HG02610 (cell line): ENCODE measurements around the gene CDC42BPB.

Experiments
- ATAC-seq: cut with Tn5 transposase; IDR thresholded peaks from one replicate; pipeline ENCODE4 v1.9.1; 2021; ENCODE audit warnings: mild to moderate bottlenecking, moderate library complexity; ENCODE audit not compliant: unreplicated experiment

CDC42BPB gene

DNA sequence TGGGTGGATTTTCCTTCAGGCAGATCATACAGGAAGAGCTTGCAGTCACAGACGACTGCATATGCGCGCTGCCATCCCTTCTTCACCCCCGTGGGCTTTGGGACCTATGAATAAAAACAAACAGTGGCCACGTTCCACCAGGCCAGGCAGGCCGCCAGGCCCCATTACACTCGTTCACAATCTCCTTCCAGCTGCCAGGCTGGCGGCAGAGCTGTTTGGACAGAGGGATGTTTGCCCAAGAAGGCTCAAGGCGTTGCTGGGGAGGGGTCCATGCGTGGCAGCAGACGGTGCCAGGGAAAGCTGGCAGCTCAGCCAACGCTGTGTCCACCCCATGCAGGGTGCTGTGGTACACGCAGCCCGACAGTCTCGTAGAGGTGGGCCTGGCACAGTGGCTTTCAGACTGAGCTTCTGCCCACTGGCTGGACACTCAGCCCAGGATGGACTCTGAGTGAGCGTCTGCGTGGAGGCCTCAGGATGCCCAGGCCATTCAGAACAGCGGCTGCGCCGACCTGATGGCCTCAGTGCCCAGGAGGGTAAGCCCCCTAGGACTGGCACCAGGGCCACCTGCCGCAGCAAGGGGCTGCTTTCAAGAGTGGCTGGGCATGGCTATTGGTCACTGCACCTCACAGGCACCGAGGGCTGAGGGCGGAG lies 107.4 kb downstream of the CDC42BPB start:
- ATAC-seq: no peak

DNA sequence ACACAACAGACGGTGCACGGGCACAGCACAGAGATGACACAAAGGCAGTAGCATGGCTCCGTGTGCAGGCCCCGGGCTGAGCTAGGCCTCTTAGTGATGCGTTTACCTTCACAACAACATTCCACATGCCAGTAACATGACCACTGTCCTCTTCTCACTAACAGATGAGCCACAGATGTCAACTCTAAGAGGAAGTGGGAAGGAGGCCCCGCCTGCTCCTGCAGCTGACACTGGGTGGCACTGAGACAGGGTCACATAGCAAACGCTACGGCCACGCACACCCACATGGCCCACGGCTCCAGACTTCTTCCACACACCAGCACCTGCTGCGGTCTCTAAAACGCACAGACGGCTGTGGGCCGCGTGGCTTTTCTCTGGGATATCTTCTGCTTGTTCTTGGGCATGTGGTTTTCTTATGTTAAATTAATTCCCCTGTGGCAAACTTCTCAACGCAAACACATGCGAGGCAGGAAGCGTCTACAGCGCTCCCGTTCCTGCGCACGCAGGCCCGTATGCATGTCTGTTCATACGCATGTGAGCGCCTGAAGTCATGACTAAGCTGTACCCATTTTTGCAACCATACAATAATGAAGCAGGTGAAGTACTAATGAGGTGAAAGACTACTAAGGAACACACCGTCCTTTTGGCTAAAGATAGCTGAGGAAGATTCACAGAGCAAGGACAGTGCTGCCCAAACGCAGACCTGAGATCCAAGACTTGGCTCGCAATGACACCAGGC lies 108.1 kb downstream of the CDC42BPB start:
- no peak for ATAC-seq

DNA sequence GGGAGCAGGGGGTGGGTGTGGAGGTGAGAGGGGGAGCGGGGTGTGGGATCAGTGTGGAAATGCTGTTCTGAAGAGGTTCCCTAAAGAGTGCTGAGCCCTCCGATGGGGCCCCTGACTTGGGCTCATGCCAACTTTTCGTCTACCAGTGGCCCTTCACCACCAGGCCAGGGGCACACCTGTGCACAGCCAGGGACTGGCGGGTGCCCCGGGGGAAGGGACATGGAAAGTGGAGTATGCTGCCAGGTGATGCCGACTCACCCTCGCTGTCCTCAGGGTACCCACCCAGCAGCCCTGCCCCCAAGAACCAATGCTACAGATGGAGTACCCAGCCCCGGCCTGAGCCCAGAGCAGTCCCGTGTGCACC lies 108.7 kb downstream of the CDC42BPB start:
- no peak for ATAC-seq

DNA sequence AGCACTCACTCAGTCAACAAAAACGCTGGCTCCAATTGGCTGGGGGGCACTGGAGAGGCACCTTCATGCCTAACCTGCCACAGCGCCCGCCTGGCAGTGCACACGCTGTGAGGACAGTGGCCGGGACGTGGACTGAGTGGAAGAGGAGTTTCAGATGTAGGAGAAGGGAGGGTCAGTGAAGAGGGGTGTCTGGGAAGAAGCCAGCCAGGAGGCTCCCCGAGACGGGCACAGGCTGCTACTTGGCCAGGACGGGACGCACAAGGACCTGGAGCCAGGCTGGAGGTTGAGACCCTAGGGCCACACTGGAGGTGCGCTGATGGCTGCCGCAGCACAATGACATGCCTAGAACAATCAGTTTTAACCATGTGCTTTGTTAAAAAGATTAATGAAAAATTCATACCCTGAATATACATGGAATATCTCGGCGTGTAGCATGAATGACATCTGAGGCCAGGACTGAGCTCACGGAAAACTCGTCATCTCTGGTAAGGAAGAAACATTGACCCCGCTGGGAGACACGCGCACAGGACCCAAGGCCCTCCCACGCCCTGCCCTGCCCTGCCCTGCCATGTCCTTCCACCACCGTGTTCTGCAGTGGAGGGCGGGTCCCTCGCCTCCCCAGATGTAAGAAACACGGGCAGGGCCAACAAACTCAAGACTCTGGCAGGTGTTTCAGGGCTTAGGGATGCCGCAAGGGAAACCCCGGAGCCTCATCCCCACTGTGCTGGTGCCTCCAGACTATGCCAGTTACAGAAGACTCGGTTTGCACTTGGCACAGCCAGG lies 109.8 kb downstream of the CDC42BPB start:
- no peak for ATAC-seq

DNA sequence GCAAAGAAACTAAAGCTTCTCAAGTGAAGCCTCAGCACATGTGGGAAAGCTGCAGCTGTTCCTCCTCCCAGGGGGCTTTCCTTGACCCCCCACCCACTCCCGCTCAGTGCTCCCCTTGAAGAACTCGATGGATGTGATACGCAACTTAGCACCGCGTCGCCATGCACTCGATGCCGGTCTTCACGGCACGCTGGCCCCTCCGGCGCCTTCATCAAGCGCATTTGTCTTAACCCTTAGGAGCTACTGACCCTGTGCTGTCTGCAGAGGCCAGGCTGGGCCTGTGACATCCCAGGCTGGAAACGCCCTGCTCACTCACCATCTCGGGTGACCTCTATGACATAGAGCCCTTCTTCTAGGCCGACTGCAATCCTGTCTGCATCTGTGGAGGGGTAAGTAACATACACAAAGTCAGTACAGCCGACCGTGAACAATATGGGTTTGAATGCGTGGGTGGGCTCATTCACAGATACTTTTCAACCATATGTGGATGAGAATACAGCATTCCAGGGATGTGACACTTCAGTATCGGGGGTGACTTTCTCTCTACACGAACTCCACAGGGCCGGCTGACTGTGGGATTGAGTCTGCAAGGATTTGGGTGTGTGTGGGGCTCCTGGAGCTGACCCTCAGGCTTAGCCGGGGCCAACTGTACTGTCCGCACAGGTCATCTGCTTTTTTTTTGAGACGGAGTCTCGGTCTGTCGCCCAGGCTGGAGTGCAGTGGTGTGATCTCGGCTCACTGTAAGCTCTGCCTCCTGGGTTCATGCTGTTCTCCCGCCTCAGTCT lies 111.8 kb downstream of the CDC42BPB start:
- no peak for ATAC-seq

DNA sequence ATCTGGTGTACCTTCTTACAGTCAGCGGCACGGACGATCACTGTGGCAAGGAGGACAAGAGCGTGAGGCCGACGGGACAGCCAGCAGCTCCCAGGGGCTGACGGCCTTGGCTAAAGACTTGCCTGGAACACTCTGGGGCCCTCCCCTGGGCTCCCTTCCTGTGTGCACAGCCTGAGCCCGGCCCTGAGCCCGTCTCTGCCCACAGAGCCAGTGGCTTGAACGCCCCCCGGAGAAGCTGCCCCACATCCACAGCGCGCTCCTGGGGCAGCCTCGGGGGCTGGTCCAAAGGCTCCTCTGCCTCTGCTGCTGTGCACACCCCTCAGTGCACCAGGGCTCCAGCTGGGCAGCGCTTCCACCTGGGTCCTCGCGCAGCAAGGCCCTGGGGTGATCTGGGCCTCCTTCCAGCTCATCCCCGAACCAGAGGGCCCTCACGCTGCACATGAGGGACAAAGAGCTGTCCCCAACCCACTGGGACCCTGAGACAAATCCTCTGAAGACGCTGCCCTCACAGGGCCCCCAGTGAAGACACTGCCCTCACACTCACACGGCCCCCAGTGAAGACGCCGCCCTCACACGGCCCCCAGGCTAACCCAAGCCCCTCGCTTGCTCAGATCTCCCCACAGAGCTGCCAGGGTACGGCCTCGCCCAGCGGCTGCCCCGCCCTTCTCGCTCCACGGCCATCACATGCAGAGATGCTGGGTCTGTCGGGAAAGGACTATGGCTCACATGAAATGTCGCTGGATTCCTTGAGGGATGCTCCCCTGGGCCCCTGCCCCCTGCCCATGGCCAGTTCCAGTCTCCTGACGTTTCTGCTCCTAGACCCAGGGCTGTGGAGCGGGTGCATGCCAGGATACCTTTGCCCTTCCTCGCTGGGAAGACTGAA lies 112.7 kb downstream of the CDC42BPB start:
- ATAC-seq: no peak

DNA sequence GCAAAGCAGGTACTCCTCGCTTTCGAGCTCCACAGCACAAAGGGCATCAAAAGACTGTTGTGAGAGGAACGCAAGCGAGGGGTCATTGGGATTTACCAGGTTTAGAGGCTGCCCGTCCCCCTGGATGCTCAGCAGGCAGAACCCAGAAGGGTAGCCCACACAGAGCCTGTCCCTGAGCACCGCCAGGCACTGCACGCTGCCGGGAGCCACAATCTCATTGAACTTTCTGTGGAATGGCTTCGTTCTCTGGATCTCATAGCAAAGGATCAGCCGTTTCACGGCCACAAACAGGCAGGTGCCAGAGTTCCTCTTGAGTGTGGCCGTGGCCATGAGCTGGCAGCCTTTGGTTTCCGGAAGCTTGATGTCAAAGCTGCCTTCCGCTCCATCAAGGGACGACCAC lies 113.4 kb downstream of the CDC42BPB start:
- no peak for ATAC-seq

DNA sequence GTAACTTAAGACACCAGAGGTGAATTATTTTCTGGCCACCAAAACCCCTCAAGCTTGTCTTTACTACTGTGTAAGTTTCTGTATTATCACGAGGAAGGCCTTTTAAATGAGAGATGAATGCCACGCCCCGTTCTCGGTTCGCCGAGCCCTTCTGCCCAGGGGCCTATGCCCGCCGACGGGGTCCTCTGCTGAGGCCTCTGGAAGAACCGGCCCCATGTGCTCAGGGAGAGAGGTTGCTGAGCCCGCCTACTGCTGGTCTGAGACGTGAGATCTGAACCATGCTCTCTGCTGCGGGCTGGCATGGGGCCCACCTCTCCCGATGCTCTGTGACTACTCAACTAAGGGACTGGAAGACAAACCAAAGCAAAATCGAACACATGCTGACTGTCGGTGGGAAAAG lies 113.9 kb downstream of the CDC42BPB start:
- no peak for ATAC-seq

DNA sequence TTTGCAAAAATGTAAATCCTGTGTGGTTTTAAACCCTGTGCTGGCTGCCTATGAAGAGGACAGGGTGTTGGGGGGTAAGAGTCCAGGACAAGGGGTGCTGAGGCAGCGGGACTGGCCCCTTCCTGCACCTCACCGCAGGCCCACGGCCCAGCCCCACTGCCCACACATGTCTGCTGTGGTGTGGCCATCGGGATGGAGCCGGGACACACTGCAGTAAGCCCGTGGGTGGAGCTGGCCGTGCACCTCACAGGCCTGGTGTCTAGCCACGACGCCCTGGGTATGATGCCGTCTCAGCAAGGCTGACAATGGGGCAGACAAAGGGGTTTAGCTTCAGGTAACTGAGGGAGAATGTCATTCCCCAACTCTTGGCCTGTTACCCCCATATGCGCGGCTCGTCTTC lies 115.3 kb downstream of the CDC42BPB start:
- no peak for ATAC-seq

DNA sequence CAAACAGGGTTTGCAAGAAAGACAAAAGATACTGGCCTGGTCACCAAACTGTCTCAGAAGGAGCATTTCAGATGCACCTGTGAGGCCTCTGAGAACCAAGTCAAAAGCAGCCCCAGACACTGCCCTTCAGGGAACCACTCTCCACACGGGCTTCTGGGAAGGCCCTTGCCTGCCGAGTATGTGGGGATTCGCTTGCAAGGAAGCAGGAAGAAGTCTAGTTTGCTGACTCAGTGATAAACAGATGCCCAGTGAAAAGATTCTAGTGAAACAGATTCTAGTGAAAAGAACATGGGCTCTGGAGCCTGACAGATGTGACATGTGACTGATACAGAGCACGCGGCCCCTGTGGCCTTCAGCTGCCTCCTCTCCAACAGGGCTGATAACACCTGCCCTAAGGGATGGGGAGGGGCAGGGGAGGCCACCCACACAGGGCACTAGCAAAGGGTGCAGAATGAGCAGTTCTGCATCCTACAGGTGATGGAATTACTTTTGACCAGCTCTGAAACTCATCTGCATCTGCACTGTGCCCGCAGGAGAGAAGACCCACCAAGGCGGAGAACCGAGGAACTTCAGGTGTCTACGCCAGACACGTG lies 115.8 kb downstream of the CDC42BPB start:
- ATAC-seq: no peak

DNA sequence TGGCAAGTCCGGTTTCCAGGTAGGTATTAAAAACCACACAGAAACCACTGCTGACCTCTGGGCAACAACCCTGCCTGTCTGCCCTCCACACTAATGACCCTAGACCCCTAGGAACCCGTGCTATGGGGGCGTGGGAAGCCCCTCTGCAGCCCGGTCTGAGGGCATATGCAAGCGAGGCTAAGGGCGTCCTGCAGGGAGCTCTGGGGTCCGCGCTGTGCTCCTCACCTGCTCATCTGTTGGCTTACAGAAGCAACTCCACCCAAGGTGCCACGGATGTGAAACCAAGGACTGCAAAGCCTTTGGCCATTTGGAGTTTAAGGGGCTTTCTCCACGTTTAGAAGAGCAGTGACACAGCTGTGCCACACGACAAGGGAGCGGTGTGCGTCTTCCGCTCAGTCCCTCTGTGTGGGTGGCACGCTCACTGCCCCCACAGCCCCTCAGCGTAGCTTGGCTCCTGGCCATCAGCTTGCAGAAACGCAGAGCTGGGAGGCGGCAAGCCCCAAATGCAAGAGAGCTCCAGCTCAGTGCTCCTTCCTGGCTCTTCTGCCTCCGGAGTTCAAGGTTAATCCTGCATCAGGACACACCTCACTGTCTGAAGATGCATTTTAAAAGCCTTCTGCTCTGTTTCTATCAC lies 116.5 kb downstream of the CDC42BPB start:
- ATAC-seq: no peak

DNA sequence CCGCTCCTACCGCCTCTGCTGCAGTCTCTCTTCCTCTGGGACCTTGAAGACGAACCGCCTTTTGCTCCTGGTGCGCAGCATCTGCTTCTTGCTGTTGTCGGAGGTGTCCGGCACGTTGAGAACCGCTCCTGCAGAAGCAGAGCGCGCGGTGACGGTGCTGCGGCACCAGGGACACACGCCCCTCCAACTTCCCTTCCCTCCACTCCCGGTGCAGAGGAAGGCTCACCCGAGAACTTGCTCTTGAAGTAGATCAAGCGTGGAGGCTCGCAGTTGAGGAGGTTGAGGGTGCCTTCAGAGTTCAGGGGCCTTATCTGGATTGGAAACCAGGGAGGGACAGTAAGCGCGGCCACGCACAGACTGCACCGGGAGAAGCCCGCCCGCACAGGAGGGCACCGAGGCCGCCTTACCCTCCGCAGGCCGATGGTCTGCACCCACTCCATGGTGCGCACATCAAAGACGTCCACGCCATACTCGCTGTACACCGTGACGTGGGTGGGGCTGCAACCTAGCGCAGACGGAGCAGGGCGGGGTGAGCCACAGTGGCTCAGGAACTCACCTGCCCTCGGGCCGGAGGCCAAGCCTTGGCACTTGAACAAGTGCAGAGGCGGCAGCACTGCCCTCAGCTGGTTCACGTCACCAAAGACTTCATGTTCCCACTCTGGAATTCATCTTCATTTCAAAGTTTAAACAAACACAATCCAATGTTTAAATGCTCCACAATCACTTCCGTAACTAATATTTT lies 117.4 kb downstream of the CDC42BPB start:
- ATAC-seq: no peak

DNA sequence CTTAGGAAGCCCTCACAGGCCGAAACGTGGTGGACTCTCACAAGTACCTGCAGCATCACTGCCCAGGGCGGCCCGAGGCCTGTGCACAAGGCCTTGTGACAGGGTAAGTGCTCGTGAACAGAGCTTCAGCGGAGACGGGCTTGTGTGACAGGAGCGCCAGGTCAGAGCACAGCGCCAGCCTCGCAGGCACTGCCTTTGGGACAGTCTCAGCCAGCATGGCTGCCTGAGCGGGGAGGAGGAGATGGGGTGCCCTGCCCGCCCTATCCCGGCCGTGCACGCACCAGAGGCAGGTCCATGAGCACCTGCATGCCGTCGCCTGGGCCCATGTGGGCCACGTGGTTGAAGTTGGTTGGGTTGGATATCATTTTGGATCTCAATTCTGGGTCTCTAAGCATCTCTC lies 118.0 kb downstream of the CDC42BPB start:
- no peak for ATAC-seq

DNA sequence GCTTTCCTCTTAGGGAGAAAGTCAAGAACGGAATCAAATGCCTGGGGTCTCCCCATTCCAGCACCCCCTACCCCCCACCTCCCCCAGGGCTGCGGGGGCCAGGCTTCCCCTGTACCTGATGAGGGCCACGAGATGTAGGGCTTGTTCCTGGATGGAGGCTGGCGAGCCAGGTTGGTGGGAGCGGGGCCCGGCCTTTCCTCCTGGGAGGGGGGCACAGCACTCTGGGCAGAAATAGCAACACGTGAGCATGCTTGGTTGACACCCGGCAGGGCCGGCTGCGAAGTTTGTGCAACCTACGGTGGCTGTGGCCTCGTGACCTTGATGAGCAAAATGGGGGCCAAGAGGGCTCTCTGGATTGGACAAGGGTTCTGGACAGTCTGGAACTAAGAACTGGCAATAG lies 119.2 kb downstream of the CDC42BPB start:
- no peak for ATAC-seq

DNA sequence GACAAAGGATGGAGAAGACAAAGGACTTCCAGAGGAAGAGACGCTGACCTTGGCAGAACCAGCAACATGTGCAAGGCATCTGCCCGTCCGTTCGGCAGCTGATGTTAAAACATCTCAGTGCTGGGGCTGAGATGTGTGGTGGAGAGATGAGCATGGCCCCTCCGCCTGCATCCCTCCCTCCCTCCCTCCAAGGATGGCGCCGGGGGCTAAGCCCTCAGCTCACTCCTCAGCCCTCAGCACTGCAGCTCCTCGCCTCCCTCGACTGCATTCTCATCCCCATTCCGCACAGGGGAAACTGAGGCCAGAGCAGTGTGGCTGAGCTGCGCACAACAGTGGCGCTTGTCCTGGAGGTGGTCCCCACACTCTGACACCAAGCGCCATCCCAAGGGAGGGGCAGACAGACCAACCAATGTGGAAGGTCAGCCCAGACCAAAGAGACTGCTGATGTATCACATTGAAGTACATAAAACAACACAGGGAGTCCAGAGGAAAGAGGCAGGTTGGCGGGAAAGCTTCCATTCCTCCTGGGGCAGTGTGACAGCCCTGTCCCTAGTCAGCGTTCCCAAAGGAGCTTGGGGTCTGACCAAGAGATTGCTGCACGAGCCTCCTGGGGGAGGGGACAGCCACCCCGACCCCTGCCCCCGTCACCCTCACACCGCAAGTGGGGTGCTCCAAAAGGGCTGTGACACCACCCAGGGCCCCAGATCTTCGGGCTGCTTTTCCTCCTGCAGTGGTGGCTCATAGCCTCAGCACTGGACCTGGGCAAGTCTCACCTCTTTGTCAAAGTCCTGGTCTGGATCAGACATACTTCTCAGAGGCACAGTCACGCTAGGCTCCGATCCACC lies 119.8 kb downstream of the CDC42BPB start:
- ATAC-seq: no peak

DNA sequence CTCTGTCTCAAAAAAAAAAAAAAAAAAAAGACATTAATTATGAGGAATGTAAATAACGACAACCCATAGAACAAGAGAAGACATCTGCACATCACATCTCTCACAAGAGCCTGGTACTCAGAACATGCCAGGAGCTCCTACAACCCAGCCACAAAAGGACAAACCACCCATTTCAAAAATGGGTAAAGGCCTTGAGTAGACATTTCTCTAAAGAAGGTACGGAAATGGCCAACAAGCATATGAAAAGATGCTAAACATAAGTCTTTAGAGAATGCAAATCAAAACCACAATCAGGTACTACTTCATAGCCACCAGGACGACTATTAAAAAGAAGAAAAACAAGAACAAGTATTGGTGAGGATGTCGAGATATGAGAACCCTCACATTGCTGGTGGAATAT lies 121.6 kb downstream of the CDC42BPB start:
- no peak for ATAC-seq

DNA sequence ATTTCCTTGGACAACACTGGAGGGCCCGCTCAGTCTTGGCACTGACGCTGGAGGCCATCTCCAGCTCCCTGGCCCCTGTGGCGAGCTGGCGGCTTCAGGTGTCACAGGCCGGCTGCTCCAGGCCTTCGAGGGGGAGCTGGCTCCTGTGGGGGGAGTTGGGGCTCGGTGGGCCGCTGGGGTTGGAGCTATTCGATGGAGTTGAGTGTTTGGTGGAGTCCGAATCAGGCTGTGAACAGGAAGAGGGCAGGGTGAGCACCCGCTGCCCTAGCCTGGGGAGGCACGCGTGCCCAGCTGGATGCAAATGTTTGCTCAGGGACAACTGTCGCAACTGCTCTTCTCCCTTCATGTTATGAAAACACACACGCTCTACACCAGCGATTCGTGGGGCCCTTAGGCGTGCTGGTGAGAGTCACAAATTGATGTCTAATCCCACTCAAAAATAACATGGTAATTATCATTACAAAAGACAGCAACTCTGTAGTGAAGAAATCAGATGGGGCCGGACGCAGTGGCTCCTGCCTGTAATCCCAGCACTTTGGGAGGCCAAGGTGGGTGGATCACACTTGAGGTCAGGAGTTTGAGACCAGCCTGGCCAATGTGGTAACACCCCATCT lies 123.6 kb downstream of the CDC42BPB start:
- no peak for ATAC-seq
